ENCODE results near the gene CENPB. TPM values are rescaled to one million over a fixed set of nuclear protein-coding genes. Genes with fewer than 3 reads are reported as not detected.
"Not testable (repeated sequence)": the region's sequence is repeated elsewhere in the genome, so short reads cannot be mapped to it uniquely, and the experiment has no call there.

Gene CENPB
- total RNA-seq, 1 donor from 2014 or later: 173 TPM

- peaks cover 14 to 27% of the 10 kb centered on the region in 2 donors for H3K4me1 ChIP-seq
- H3K4me3 ChIP-seq: peak overlapping the region; percentile 66 to 74
- TF ChIP-seq CTCF (IDR thresholded peaks at IDR 0.05): no peak
- no peak for DNase-seq (ENCODE audit: low spot score in 2 of 2)
- intact Hi-C loops (cut with DNase I): loop anchor here (1.0 kb wide), 1 partner anchor 25 kb away; the partner anchor contains the start of gene AP5S1
- no peaks in the 10 kb centered on the region for H3K27me3 ChIP-seq
- no peaks in the 10 kb centered on the region for H3K9me3 ChIP-seq
- no peaks in the 10 kb centered on the region for H3K36me3 ChIP-seq
- H3K27ac ChIP-seq: peak overlapping the region; percentile 91 to 96
Observed at GRCh38 chr20:3794701-3795420, 8.3 kb upstream of the CENPB start.

GRCh38 chr20:3794168-3794567 lies 7.6 kb upstream of the CENPB start:
- intact Hi-C loops (cut with DNase I); H3K9me3 ChIP-seq; H3K27me3 ChIP-seq; H3K4me3 ChIP-seq; DNase-seq (ENCODE audit: low spot score in 2 of 2); H3K27ac ChIP-seq; H3K36me3 ChIP-seq: not testable (repeated sequence)
- peaks cover 14 to 27% of the 10 kb centered on the region in 2 donors for H3K4me1 ChIP-seq

GRCh38 chr20:3789201-3789600 lies 2.7 kb upstream of the CENPB start:
- H3K36me3 ChIP-seq; intact Hi-C loops (cut with DNase I); H3K4me3 ChIP-seq; H3K27ac ChIP-seq; DNase-seq (ENCODE audit: low spot score in 2 of 2); H3K9me3 ChIP-seq; H3K27me3 ChIP-seq: not testable (repeated sequence)
- peaks cover 16% of the 10 kb centered on the region in 2 donors for H3K4me1 ChIP-seq

GRCh38 chr20:3788685-3789155 lies 2.2 kb upstream of the CENPB start:
- TF ChIP-seq CTCF (IDR thresholded peaks at IDR 0.05): no peak
- Histone ChIP-seq H3K27ac (no peak overlapping the region), H3K4me1 (peaks cover 20% of the 10 kb centered on the region in 2 donors), H3K36me3 (peaks cover 0 to 9% of the 10 kb centered on the region in 2 donors), H3K9me3 (no peaks in the 10 kb centered on the region), H3K27me3 (no peaks in the 10 kb centered on the region), H3K4me3 (no peak overlapping the region)
- no peak for DNase-seq (ENCODE audit: low spot score in 2 of 2)
- intact Hi-C loops (cut with DNase I): no loop called here

- DNase-seq (ENCODE audit: low spot score in 2 of 2): no peak
- peaks cover 0 to 12% of the 10 kb centered on the region in 2 donors for H3K36me3 ChIP-seq
- TF ChIP-seq CTCF (IDR thresholded peaks at IDR 0.05): no peak
- peak overlapping the region in 1 of 2 donors; percentile 26 for H3K27ac ChIP-seq
- H3K27me3 ChIP-seq: no peaks in the 10 kb centered on the region
- H3K4me3 ChIP-seq: peak overlapping the region in 1 of 2 donors; percentile 48
- peaks cover 20 to 25% of the 10 kb centered on the region in 2 donors for H3K4me1 ChIP-seq
- H3K9me3 ChIP-seq: no peaks in the 10 kb centered on the region
- intact Hi-C loops (cut with DNase I): loop anchor here (2.0 kb wide), 2 partner anchors 59 to 383 kb away; partner anchors contain the start of gene MAVS
Observed at GRCh38 chr20:3787324-3788014, 929 bp upstream of the CENPB start.

GRCh38 chr20:3786126-3786484 lies 435 bp downstream of the CENPB start:
- Histone ChIP-seq H3K9me3 (no peaks in the 10 kb centered on the region), H3K4me3 (peak overlapping the region; percentile 67 to 94), H3K4me1 (peaks cover 20 to 26% of the 10 kb centered on the region in 2 donors), H3K27ac (peak overlapping the region; percentile 82 to 89), H3K36me3 (peaks cover 0 to 12% of the 10 kb centered on the region in 2 donors), H3K27me3 (no peaks in the 10 kb centered on the region)
- TF ChIP-seq CTCF (IDR thresholded peaks at IDR 0.05): peak in 1 of 3 experiments; percentile 9
- peak in 1 of 2 donors; percentile 74 for DNase-seq (ENCODE audit: low spot score in 2 of 2)
- intact Hi-C loops (cut with DNase I): loop anchor here (1.0 to 2.0 kb wide), 4 partner anchors 18 to 385 kb away; partner anchors contain the start of genes AP5S1 and MAVS

Measured in ascending aorta (tissue), 2 donors.